Stimulated activated CD8-positive, alpha-beta memory T cell treated with anti-CD3 and anti-CD28 coated beads, Interleukin-7, amount 100 ng/mL, for 48 hours (primary cell): ENCODE data around the gene NKAPL.
A peak's percentile ranks its signal among the peaks of the same experiment; 100 is the strongest.

Experiments
- DNase-seq, 2 donors: peaks; one replicate each; pipeline ENCODE4 v3.0.0-alpha.2; 2020; ENCODE audit warnings: low read depth in 1 of 2; ENCODE audit errors: extremely low read depth in 1 of 2

Gene NKAPL

GRCh38 chr6:28245206-28245941 is 13.7 kb upstream of the NKAPL start:
- DNase-seq = no peak

- no peak for DNase-seq
Measured at GRCh38 chr6:28248916-28249315, 10.2 kb upstream of the NKAPL start.

GRCh38 chr6:28250747-28251146 is 8.3 kb upstream of the NKAPL start:
- DNase-seq = no peak

GRCh38 chr6:28251661-28252008 is 7.5 kb upstream of the NKAPL start:
- peak in 1 of 2 donors; percentile 17 for DNase-seq

- DNase-seq = peak; percentile 46 to 74
Measured at GRCh38 chr6:28252009-28252975, 6.8 kb upstream of the NKAPL start, which contains the start of gene ZKSCAN4. Gene ZKSCAN4 (minus strand): TSS chr6:28252269. CDS start chr6:28251980, 289 bp downstream.

GRCh38 chr6:28254121-28254519 is 5.0 kb upstream of the NKAPL start:
- DNase-seq = peak in 1 of 2 donors; percentile 6

GRCh38 chr6:28257042-28257441 is 2.1 kb upstream of the NKAPL start:
- no peak for DNase-seq

- no peak for DNase-seq
Measured at GRCh38 chr6:28263922-28264321, 4.8 kb downstream of the NKAPL start.

- no peak for DNase-seq
Measured at GRCh38 chr6:28264834-28265401, 5.8 kb downstream of the NKAPL start.

GRCh38 chr6:28266563-28266961 is 7.5 kb downstream of the NKAPL start:
- no peak for DNase-seq

- peak; percentile 54 to 76 for DNase-seq
Measured at GRCh38 chr6:28266962-28267694, 8.0 kb downstream of the NKAPL start, which contains the start of gene ZSCAN26. Gene ZSCAN26 (plus strand): TSS chr6:28267143. CDS start chr6:28271920, 4,777 bp downstream.

GRCh38 chr6:28267695-28268059 is 8.6 kb downstream of the NKAPL start:
- no peak for DNase-seq

- DNase-seq = no peak
Measured at GRCh38 chr6:28269492-28269891, 10.4 kb downstream of the NKAPL start.

GRCh38 chr6:28274888-28275287 is 15.8 kb downstream of the NKAPL start:
- no peak for DNase-seq

GRCh38 chr6:28277746-28278145 is 18.6 kb downstream of the NKAPL start:
- no peak for DNase-seq

- no peak for DNase-seq
Measured at GRCh38 chr6:28280595-28281287, 21.6 kb downstream of the NKAPL start.

- DNase-seq = peak; percentile 47 to 63
Measured at GRCh38 chr6:28281288-28282064, 22.4 kb downstream of the NKAPL start, which contains the start of gene PGBD1. Gene PGBD1 (plus strand): TSS chr6:28281572. CDS start chr6:28283814, 2,242 bp downstream.

GRCh38 chr6:28282926-28283325 is 23.8 kb downstream of the NKAPL start:
- no peak for DNase-seq

- no peak for DNase-seq
Measured at GRCh38 chr6:28291573-28291972, 32.5 kb downstream of the NKAPL start.
